ENCODE results near the gene SERPINB6.
"Not testable (repeated sequence)": the region's sequence is repeated elsewhere in the genome, so short reads cannot be mapped to it uniquely, and the experiment has no call there.

SERPINB6 gene

DNA sequence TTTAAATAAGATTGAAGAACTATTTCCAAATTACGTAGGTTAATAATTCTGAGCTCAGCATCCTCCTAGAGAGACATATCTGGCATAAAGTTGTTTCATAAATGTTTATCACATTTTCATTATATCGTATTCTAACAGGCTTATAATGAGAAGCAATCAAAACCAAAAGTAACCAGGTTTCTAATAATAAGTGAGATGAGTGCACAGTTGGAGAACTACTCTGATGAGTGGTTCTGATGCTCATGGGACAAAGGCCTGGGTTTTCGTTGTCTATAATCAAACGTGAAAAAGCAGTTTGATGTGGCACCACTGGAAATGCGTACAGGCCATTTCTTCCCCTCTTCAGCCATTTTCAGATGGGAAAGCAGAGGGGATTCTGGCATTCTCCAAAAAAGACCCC is 4.7 kb upstream of the SERPINB6 start:
- DNase-seq: no peak

DNA sequence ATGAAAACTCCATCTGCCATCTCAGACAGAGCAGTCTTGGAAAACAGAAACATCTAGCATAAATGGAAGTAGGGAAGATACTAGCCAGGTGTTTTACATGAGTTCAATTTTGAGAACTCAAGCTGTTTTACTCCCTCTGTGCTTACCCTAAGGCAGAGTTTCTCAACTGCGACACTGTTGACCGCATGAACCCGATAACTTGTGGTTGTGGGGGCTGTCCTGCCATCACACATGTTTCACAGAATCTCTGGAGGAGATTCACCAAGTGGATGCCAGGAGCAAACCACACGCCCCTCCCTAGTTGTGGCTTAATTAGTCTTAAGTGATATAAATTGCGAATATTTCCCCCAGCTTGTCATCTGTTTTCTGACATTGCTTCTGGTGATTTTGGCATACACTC is 2.3 kb upstream of the SERPINB6 start:
- DNase-seq: no peak

DNA sequence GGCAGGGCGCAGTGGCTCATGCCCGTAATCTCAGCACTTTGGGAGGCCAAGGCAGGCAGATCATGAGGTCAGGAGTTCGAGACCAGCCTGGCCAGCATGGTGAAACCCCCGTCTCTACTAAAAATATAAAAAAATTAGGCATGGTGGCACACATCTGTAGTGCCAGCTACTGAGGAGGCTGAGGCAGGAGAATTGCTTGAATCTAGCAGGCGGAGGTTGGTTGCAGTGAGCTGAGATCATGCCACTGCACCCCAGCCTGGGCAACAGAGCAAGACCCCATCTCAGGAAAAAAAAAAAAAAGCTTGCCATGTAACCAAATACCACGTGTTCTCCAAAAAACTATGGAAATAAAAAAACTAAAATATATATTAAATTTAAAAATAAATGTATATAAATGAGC is 1.8 kb upstream of the SERPINB6 start:
- DNase-seq: not testable (repeated sequence)

DNA sequence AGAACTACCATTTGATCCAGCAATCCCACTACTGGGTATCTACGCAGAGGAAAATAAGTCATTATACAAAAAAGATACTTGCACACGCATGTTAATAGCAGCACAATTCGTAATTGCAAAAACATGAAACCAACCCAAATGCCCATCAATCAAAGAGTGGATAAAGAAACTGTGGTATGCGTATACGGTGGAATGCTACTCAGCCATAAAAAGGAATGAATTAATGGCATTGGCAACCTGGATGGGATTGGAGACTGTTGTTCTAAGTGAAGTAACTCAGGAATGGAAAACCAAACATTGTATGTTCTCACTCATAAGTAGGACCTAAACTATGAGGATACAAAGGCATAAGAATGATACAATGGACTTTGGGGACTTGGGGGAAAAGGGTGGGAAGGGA is 1.3 kb upstream of the SERPINB6 start:
- not testable (repeated sequence) for DNase-seq

DNA sequence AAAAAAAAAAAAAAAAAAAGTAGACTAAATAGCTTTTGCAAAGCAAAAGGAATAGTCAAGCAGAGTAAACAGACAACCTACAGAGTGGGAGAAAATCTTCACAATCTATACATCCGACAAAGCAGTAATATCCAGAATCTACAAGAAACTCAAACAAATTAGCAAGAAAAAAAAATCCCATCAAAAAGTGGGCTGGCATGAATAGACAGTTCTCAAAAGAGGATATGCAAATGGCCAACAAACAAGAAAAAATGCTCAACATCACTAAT is 786 bp upstream of the SERPINB6 start:
- not testable (repeated sequence) for DNase-seq

DNA sequence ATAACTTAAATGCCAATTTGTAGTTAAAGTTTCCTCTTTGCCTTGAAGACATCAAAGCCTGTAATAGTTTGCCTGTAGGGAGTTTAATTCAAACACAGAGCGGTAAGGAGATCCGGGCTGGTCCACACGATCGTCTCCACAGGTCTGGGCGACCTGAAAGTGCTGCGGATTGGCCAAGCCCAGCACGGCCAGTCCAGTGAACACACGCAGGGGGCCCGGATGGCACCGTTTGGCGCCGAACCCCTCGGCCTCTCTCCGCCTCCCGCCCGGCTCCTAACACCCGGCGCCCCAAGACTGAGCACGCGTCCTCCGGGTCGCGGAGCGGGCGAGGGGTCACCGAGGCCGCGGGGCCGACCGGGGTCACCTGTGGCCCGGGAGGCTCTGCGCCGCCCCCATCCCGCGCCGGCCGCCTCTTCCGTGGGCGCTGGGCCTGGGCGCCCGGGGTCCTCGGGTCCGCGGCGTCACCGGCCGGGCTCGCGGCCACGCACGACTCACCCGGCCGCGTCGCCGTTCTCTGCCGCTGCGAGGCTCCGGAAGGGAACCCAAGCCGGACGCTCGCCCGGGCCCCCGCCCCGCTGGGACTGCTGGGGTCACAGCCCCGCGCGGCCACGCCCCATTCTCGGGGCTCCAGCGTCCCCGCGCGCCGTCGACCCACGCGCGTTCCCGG is 481 bp downstream of the SERPINB6 start:
- no peak for DNase-seq

DNA sequence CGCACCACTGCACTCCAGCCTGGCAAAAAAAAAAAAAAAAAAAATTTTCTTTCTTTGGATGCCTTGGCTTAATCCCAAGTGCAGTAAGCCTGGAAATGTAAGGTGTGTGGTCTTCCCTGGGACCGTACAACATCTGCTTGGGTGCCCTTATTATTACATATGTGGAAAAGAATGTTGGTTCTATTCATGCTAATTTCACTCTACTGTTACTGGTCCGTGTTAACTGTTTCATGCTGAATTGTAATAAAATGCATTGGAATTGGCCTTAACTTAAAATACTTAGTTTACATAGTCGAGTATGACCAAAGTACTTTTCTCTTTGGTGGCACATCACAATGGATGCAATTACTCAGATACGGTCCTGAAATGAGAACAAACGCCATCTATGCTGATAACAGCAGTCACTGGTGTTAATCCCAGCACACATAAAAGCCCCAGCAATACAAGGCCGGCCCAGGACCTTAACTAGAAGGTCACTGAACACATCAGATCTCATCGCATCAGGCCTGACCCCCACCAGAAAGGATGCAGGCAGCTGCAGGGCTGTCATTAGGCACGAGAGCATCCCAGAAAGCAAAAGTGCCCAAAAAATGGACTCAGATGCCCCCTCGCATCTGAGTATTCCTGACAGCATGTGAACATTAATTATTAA is 1.2 kb downstream of the SERPINB6 start:
- no peak for DNase-seq

DNA sequence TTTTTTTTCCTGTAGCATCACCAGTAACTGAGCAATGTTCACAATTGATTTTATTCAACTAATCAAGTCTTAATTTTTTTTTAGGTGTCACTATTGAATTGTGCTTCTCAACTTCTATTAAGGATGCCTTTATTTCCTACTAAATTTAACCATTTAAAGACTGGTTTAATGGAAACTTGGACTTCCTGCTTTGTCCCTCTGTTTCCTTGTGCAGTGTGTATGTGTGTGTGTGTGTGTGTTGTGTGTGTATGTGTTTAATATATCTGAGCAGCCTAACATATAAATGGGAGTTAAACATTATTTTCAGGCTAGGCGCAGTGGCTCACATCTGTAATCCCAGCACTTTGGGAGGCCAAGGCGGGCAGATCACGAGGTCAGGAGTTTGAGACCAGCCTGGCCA is 1.8 kb downstream of the SERPINB6 start:
- DNase-seq: no peak

DNA sequence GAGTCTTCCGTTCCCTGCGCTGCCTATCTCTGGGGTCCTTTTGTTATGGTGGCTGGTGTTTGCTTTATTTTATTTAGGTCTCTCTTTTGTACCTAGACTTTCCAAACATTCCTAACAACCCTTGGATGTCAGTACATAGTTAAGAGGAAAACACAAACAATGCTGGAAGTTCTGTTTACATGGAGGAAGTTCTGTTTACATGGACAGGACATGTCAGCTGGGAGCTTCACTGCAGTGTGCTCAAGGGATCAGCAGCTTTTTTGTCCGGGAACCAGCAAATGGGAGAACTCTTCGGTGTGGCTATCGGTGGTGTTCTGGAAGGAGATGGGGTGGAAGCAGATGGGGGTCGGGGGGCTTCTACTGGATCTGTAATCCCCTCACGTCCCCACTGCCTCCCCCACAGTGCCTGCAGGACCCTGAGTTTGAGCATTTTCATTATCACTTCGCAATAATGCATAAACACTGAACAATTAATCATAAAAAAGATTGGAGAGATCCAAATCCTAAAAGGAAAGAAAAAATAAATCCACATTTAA is 2.7 kb downstream of the SERPINB6 start:
- DNase-seq: no peak

DNA sequence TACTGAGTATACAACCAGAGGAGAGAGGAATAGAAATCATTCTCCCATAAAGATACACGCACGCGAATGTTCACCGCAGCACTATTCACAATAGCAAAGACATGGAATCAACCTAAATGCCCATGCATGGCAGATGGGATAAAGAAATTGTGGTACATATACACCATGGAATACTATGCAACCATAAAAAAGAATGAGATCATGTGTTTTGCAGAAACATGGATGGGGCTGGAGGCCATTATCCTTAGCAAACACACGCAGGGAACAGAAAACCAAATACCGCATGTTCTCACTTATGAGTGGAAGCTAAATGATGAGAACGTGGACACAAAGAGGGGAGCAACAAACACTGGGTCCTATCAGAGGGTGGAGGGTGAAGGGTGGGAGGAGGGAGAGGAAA is 3.4 kb downstream of the SERPINB6 start:
- DNase-seq: no peak

DNA sequence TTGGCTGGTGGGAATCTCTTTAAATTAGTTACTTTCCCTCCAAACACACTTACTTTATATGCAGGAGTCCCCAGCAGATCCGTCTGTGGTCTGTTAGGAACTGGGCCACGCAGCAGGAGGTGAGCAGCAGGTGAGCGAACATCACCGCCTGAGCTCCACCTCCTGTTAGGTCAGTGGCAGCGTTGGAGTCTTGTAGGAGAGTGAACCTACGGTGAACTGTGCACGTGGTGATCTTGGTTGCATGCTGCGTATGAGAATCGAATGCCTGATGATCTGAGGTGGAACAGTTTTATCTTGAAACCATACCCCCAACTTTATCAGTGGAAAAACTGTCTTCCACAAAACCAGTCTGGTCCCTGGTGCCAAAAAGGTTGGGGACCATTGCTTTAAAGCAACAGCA is 5.0 kb downstream of the SERPINB6 start:
- DNase-seq: no peak

DNA sequence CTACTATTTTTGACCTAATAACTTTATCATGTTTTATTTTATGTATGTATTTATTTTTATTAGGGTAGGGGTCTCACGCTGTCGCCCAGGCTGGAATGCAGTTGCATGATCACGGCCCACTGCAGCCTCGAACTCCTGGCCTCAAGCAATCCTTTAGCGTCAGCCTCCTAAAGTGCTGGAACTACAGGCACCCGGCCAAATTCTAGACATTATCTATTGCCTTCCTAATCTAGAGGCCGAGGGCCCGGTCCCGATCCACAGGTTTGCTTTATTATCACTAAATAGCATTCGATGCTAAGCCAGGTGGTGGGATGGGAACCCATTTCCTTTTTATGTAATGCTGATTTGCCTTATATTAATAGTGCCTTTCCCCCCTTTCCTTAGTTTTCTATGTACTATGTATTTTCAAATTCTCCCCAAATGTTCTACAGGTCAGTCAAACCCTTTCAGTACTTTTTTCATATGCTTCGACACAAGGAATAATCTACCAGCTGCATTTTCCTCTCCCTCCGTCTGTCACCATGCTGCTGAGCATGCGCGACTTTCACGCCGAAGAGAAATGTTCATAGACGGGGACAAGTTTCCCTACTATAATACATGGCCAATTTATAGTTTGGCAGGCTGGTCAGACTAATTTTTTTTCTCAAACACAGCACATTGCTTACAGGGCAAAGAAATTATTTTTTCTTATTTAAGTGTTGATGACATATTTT is 6.4 kb downstream of the SERPINB6 start:
- no peak for DNase-seq

DNA sequence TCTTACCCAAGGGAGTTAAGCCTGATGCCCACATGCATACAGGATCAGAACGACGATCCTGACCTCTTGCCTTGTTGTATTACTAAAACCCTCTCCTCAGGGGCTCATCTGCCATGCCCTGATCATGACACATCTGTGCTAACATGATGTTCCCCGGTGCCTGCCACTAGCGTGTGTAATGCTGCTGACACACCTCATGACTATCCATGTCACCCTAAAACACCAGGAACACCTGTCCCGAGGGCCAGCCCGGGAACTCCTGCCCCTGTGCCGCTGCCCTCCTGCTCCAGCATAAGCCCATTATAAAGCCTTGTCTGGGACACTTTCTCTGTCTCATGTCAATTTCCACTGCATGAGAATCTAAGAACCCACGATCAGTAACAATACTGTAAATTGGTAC is 7.6 kb downstream of the SERPINB6 start:
- no peak for DNase-seq

DNA sequence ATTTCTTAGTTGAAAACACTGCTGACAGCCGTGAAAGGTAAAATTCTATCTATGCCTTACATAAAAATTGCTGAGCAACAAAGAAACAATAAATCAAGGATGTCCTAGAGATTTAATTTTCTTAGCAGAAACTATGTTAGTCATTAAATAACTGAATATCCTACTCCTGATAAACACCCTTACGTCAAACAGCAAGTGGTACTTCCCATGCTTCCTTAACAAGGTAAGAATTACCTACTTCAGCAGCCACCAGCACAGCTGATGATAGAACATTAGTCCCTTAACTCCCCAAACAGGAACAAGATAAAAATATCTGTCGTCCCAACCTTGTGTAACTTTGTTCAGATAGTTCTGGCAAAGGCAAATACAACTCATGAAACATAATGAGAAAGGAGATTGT is 8.7 kb downstream of the SERPINB6 start:
- no peak for DNase-seq

DNA sequence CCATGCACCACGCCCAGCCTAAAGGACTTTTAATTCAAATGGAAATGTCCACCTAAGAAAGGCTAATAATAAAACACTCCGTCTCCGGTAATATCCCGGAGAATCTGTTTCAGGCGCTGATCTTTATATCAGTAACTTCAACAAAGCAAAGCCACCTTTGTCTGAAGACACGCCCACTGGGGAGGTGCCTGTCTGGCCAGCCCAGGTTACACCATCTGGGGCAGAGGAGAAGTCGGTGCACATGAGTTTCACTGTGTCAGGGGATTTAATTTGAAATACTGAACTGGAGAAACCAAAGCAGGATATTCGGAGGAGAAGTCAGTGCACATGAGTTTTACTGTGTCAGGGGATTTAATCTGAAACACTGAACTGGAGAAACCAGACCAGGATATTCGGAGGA is 9.4 kb downstream of the SERPINB6 start:
- no peak for DNase-seq

DNA sequence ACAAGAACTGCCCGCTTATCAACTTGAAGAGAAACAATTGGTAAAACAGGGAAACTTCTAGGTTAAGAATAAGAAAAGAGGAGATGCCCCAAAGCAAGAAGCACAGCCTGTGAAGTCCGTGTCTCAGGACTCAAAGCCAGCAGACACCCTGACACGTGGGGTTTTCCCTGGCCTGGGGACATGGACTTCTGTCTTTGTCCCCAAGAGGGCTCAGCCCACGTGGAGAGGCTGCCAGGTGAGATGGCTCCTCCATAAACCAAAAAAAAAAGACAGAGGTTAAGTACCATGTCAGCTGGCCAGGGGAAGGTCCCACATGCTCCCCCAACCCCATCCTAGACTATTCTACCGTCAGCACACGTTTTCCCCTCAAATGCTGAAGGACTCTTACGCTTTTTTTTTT is 9.9 kb downstream of the SERPINB6 start:
- no peak for DNase-seq

DNA sequence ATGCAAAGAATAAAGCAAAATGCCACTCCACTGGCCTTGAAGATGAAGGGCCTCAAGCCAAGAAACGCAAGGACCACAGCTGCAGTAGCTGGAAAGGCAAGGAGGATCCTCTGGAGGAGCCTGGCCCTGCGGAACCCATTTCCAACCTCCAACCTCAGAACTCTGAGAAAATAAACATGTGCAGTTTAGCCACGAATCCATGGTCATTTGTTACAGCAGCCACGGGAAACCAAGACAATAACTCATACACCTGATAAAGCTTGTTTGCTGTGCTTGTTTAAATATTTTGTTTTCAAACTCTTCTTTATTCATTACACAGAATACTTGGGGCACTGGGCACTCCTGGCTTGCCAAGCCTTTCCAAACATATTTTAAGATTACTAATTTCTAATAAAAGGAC is 10.4 kb downstream of the SERPINB6 start:
- no peak for DNase-seq

DNA sequence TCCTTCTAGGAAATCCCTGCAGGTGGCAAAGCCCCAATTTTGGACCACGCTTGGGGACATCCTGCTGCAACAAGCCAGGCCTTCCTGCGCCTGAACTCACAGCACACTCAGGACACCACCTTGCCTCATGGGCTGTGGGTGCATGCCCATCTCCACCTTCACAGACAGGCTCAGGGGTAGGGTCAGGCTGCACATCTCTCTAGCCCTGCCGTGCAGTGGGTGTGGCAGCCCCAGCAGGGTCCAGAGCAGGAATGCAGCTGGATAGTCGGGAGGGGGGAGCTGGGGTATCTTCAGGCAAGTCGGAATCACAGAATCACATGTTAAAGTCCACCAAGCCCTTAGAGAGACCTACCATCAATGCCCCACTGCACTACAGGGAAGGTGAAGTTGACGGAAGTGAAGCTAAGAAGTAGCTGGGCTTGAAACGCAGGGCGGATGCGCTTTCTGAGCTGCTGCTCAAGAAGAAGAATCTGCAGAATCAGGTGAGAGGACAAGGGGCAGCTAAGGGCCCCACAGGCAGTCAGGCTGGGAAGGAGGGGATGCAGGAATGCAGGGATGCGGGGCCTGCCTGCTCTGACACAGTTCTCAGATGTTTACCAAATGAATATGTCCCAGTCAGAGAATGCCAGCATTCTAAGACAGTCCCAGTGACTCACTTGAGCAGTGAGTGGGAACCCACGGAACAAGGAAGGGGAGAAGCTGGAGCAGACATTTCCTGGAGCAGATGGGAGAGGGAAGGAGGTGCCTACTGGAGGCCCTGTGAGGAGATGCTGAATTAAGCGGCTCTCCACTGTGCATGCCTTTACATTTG is 11.3 kb downstream of the SERPINB6 start:
- peak; percentile 68 for DNase-seq

DNA sequence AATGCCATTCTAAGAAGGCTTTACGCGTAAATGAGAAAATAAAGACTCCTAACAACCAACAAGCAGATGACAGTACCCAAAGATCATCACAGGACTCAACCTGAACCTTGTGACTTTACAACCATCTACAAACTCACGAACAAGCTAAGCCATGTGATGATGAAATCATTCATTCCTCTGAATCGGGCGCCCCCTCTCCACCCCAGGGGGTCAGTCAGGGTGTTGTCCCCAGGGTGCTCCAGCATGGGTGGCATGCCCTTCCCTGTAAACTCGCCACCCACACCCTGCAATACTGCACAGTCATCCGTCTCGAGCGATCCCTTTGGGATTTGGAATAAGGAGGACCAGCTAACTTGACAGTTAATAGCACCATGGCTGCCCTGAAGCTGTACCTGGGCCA is 12.6 kb downstream of the SERPINB6 start:
- DNase-seq: no peak

DNA sequence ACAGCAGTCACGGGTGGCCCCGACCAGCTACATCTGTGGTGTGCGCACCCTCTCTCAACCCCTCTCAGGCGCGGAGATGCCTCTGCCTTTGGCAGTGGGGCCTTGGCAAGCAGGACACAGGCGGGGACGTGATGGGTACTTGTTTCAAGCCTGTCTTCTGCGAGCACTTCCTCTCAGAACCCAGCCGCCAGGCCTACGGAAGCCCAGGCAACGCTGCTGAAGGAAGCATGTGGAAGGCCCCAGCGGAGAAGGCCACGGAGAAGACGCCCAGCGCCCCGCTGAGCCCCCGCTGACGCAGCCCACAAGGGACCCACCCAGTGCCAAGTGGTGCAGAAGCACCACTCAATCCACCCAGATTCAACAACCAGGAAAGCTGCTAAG is 13.0 kb downstream of the SERPINB6 start:
- DNase-seq: no peak

DNA sequence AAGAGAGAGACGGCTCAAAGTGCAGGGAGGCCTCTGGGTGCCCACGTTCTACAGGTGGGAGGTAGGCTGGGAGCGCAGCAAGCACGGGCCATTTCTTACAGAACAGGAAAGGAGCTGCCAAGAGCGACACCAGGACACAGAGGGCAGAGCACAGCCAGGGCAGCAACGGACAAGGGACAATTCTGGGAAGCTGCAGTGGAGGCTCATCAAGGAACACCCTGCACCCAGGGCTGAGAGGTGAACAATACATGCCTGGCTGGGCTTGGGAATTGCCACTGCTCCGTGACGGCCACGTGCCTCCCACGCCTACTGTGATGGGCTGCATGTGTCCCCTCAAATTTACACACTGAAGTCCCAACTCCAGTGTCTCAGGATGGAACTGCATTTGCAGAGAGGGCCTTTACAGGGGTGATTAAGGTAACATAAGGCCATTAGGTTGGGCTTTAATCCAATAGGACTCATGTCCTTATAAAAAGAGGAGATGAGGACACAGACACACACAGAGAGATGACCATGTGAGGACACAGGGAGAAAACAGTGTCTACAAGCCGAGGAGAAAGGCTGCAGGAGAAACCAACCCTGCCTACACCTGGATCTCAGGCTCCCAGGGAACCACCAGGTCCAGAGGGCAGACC is 13.6 kb downstream of the SERPINB6 start:
- no peak for DNase-seq

DNA sequence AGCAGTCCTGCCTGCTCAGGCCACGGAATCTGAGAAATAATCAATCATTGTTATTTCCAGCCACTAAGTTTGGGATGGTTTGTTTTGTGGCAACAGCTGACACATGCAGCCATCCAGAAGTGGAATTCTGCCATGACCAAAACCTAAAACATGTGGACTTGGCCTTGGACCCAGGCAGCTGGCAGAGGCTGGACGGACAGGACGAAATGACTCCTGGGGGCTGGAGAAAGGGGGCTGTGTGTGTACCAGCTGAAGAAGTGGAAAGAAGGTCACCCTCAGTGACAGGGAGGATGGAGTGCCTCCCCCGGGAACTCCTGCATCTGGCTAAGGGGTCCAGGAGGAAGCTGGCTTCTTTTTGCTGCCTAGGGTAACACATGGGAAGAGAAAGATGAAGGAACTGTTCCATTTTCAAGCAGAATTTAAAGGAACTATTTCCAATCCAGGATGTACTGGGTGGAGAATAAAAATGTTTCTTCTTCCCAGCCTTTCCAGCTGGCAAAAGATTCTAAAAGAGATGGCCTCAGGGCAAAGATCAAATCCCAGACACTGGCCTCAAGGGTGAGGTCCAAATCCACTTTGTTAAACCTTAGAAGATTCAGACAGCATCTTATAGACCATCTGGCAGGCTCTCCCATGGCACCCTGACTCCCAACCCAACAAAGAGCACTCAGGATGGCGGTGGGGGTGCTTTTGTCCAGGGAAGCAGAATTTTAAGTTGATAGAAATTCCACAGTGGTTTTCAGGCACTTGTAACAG is 14.3 kb downstream of the SERPINB6 start:
- no peak for DNase-seq
